GM23248 (cell line): ENCODE measurements around the gene DRP2. TPM values are rescaled to one million over a fixed set of nuclear protein-coding genes. Genes with fewer than 3 reads are reported as not detected.

Experiments used
- DNase-seq: peaks from one replicate; pipeline ENCODE4 v3.0.0-alpha.2; 2015
- H2AFZ ChIP-seq: fragments of 200-600 bp; sonication (generic); 2 replicates; pipeline ENCODE4 v1.6.1; 2016; ENCODE audit warnings: antibody characterized with exemption
- H3F3A ChIP-seq: fragments of 200-600 bp; sonication (generic); 2 replicates; pipeline ENCODE4 v1.6.1; 2016; ENCODE audit warnings: mild to moderate bottlenecking, antibody characterized with exemption, mixed run types; ENCODE audit not compliant: insufficient read depth
- H3K27ac ChIP-seq: fragments of 200-600 bp; sonication (generic); 2 replicates; pipeline ENCODE4 v1.5.1; 2016; ENCODE audit warnings: mild to moderate bottlenecking
- H3K27me3 ChIP-seq: fragments of 200-600 bp; sonication (generic); replicated peaks from 2 replicates; pipeline ENCODE4 v1.6.1; 2016; ENCODE audit warnings: mild to moderate bottlenecking; ENCODE audit not compliant: insufficient read depth
- H3K36me3 ChIP-seq: fragments of 200-600 bp; sonication (generic); 2 replicates; pipeline ENCODE4 v1.6.1; 2016; ENCODE audit warnings: low read depth, mild to moderate bottlenecking
- H3K4me1 ChIP-seq: fragments of 200-600 bp; sonication (generic); 2 replicates; pipeline ENCODE4 v1.6.1; 2016; ENCODE audit warnings: mild to moderate bottlenecking; ENCODE audit not compliant: insufficient read depth
- H3K4me2 ChIP-seq: fragments of 200-600 bp; sonication (generic); one replicate; pipeline ENCODE4 v1.6.1; 2016; ENCODE audit warnings: mild to moderate bottlenecking; ENCODE audit not compliant: unreplicated experiment
- H3K4me3 ChIP-seq: fragments of 200-600 bp; sonication (generic); 2 replicates; pipeline ENCODE4 v1.5.1; 2016; ENCODE audit warnings: mild to moderate bottlenecking
- H3K79me2 ChIP-seq: fragments of 200-600 bp; sonication (generic); 2 replicates; pipeline ENCODE4 v1.6.1; 2016; ENCODE audit warnings: mild to moderate bottlenecking; ENCODE audit not compliant: insufficient read depth
- H3K9ac ChIP-seq: fragments of 200-600 bp; sonication (generic); 2 replicates; pipeline ENCODE4 v1.6.1; 2016; ENCODE audit warnings: mild to moderate bottlenecking
- H3K9me2 ChIP-seq: fragments of 200-600 bp; sonication (generic); 2 replicates; pipeline ENCODE4 v1.6.1; 2016; ENCODE audit warnings: mixed run types, mild to moderate bottlenecking, moderate library complexity; ENCODE audit not compliant: insufficient read depth
- H3K9me3 ChIP-seq: fragments of 200-600 bp; sonication (generic); one replicate; pipeline ENCODE4 v1.6.1; 2017; ENCODE audit warnings: low read depth
- H4K20me1 ChIP-seq: fragments of 200-600 bp; sonication (generic); 2 replicates; pipeline ENCODE4 v1.6.0; 2016; ENCODE audit not compliant: insufficient read depth
- EZH2 ChIP-seq: fragments of 200-600 bp; sonication (generic); IDR thresholded peaks from 2 replicates; pipeline ENCODE4 v1.6.1; 2018; ENCODE audit warnings: antibody characterized with exemption, mild to moderate bottlenecking; ENCODE audit not compliant: insufficient read depth, poor library complexity, severe bottlenecking
- EZH2phosphoT487 ChIP-seq: fragments of 200-600 bp; sonication (generic); IDR thresholded peaks from 2 replicates; pipeline ENCODE4 v1.6.1; 2018; ENCODE audit warnings: antibody characterized with exemption, moderate library complexity, mild to moderate bottlenecking, low read depth; ENCODE audit not compliant: insufficient read depth
- WGBS, 2 experiments: methylation state at CpG; one replicate each; pipeline ENCODE4 v1.1.6; 2015 to 2017; ENCODE audit warnings: low lambda C conversion rate in 2 of 2, low coverage in 1 of 2; ENCODE audit errors: missing lambda C conversion rate in 2 of 2; 5-methylcytosine and 5-hydroxymethylcytosine counted together
- in situ Hi-C: fragments of 300-500 bp; cut with MboI; formaldehyde crosslinking; loops from 2 replicates; pipeline ENCODE4 v1.15.0; 2020
- polyA plus RNA-seq: library from polyadenylated mRNA; unstranded; fragments of >200 nt; fragmentation: Nextera tagmentation; extraction: Ambion mirVana; gene quantifications from 2 replicates; pipeline ENCODE4 v1.2.1, GENCODE V29; 2016
- total RNA-seq: library from RNA; depleted of rRNA; stranded (reverse); fragments of >200 nt; shearing (Covaris generic); gene quantifications from 2 replicates; pipeline ENCODE4 v1.2.3, GENCODE V29; 2014

The DRP2 gene
- total and polyA plus RNA-seq, 2 experiments from 2014 or later: 0.21 to 0.22 TPM

GRCh38 chrX:101262590-101262989 is 43.0 kb downstream of the DRP2 start:
- Histone ChIP-seq H3F3A (no peaks in the 10 kb centered on the region), H3K79me2 (no peaks in the 10 kb centered on the region), H2AFZ (no peak overlapping the region), H3K4me3 (no peak overlapping the region), H3K9me3 (no peaks in the 10 kb centered on the region), H3K4me2 (no peak overlapping the region), H3K36me3 (no peaks in the 10 kb centered on the region), H3K4me1 (peaks cover 3% of the 10 kb centered on the region; the same call in 1 of the 2 replicates), H3K9me2 (no peaks in the 10 kb centered on the region), H4K20me1 (no peaks in the 10 kb centered on the region), H3K9ac (no peak overlapping the region), H3K27me3 (no peaks in the 10 kb centered on the region), H3K27ac (no peak overlapping the region)
- in situ Hi-C loops: no loop called here
- TF ChIP-seq EZH2phosphoT487: no peak
- TF ChIP-seq EZH2: no peak
- 93 to 98% methylated on average over 4 of the region's 4 CpGs for WGBS, 2 experiments
- no peak for DNase-seq

- Histone ChIP-seq H3K79me2 (no peaks in the 10 kb centered on the region), H3K4me2 (no peak overlapping the region), H3K9me2 (no peaks in the 10 kb centered on the region), H2AFZ (peak overlapping the region; percentile 66), H3F3A (no peaks in the 10 kb centered on the region), H3K9me3 (no peaks in the 10 kb centered on the region), H3K36me3 (no peaks in the 10 kb centered on the region), H4K20me1 (no peaks in the 10 kb centered on the region), H3K4me1 (peaks cover 3% of the 10 kb centered on the region; the same call in 1 of the 2 replicates), H3K27ac (0 out of 2 replicates have a peak overlapping the region, but pooled peaks have one; percentile 21), H3K4me3 (no peak overlapping the region), H3K9ac (no peak overlapping the region), H3K27me3 (no peaks in the 10 kb centered on the region)
- WGBS, 2 experiments: 5% methylated on average over 2 of the region's 2 CpGs
- TF ChIP-seq EZH2 (no peak), EZH2phosphoT487 (no peak)
- DNase-seq: peak; percentile 35
- in situ Hi-C loops: no loop called here
These were observed 44.2 kb downstream of the DRP2 start for GRCh38 chrX:101263766-101264165.

GRCh38 chrX:101265869-101266428 is 46.4 kb downstream of the DRP2 start:
- H3K9me3 ChIP-seq: no peaks in the 10 kb centered on the region
- H3K79me2 ChIP-seq: no peaks in the 10 kb centered on the region
- H3K4me3 ChIP-seq: no peak overlapping the region
- H3K4me2 ChIP-seq: no peak overlapping the region
- no peaks in the 10 kb centered on the region for H3K9me2 ChIP-seq
- no peaks in the 10 kb centered on the region for H3K27me3 ChIP-seq
- no peaks in the 10 kb centered on the region for H3K36me3 ChIP-seq
- 28 to 60% methylated on average over 2 to 5 of the region's 5 CpGs for WGBS, 2 experiments
- no peaks in the 10 kb centered on the region for H4K20me1 ChIP-seq
- TF ChIP-seq EZH2phosphoT487 (no peak), EZH2 (no peak)
- H3F3A ChIP-seq: no peaks in the 10 kb centered on the region
- peaks cover 3% of the 10 kb centered on the region; the same call in 1 of the 2 replicates for H3K4me1 ChIP-seq
- DNase-seq: peak; percentile 66
- H2AFZ ChIP-seq: no peak overlapping the region
- no peak overlapping the region for H3K9ac ChIP-seq
- H3K27ac ChIP-seq: no peak overlapping the region
- in situ Hi-C loops: no loop called here

- DNase-seq: no peak
- in situ Hi-C loops: no loop called here
- H3K4me1 ChIP-seq: no peaks in the 10 kb centered on the region
- WGBS, 2 experiments: 95 to 96% methylated on average over 6 of the region's 6 CpGs
- H3K9me2 ChIP-seq: no peaks in the 10 kb centered on the region
- TF ChIP-seq EZH2: no peak
- TF ChIP-seq EZH2phosphoT487: no peak
- no peak overlapping the region for H2AFZ ChIP-seq
- H3K4me2 ChIP-seq: no peak overlapping the region
- no peak overlapping the region for H3K4me3 ChIP-seq
- H3K9ac ChIP-seq: no peak overlapping the region
- no peaks in the 10 kb centered on the region for H3K9me3 ChIP-seq
- no peaks in the 10 kb centered on the region for H3K36me3 ChIP-seq
- H3K27ac ChIP-seq: no peak overlapping the region
- H3F3A ChIP-seq: no peaks in the 10 kb centered on the region
- no peaks in the 10 kb centered on the region for H3K79me2 ChIP-seq
- H3K27me3 ChIP-seq: no peaks in the 10 kb centered on the region
- H4K20me1 ChIP-seq: no peaks in the 10 kb centered on the region
These were observed 54.6 kb downstream of the DRP2 start for GRCh38 chrX:101274198-101274597.

- Histone ChIP-seq H3K27ac (no peak overlapping the region), H3F3A (no peaks in the 10 kb centered on the region), H3K4me2 (no peak overlapping the region), H3K79me2 (no peaks in the 10 kb centered on the region), H3K4me1 (no peaks in the 10 kb centered on the region), H3K9ac (no peak overlapping the region), H3K27me3 (no peaks in the 10 kb centered on the region), H2AFZ (no peak overlapping the region), H3K36me3 (no peaks in the 10 kb centered on the region), H3K4me3 (no peak overlapping the region), H4K20me1 (no peaks in the 10 kb centered on the region), H3K9me3 (no peaks in the 10 kb centered on the region), H3K9me2 (no peaks in the 10 kb centered on the region)
- in situ Hi-C loops: no loop called here
- no peak for TF ChIP-seq EZH2
- TF ChIP-seq EZH2phosphoT487: no peak
- WGBS, 2 experiments: 84 to 100% methylated on average over 2 of the region's 2 CpGs
- DNase-seq: no peak
These were observed 56.7 kb downstream of the DRP2 start for GRCh38 chrX:101276238-101276637.
